ENCODE results near the gene MPP1. TPM values are rescaled to one million over a fixed set of nuclear protein-coding genes. Genes with fewer than 3 reads are reported as not detected.

The MPP1 gene
- total RNA-seq, 1 donor: 23.3 TPM

GRCh38 chrX:154791467-154791866 lies 13.8 kb downstream of the MPP1 start:
- TF ChIP-seq CTCF (IDR thresholded peaks at IDR 0.05; ENCODE audit: insufficient read depth, low read length): no peak
- no peak overlapping the region for H3K4me3 ChIP-seq (ENCODE audit: low read depth, low read length)
- no peak for DNase-seq (ENCODE audit: low read depth)

GRCh38 chrX:154785716-154786115 lies 19.6 kb downstream of the MPP1 start:
- no peak overlapping the region for H3K4me3 ChIP-seq (ENCODE audit: low read depth, low read length)
- peak; percentile 43 for DNase-seq (ENCODE audit: low read depth)
- no peak for TF ChIP-seq CTCF (IDR thresholded peaks at IDR 0.05; ENCODE audit: insufficient read depth, low read length)

GRCh38 chrX:154784149-154784995 lies 20.9 kb downstream of the MPP1 start:
- TF ChIP-seq CTCF (IDR thresholded peaks at IDR 0.05; ENCODE audit: insufficient read depth, low read length): no peak
- no peak overlapping the region for H3K4me3 ChIP-seq (ENCODE audit: low read depth, low read length)
- no peak for DNase-seq (ENCODE audit: low read depth)

GRCh38 chrX:154780968-154781367 lies 24.3 kb downstream of the MPP1 start:
- no peak for TF ChIP-seq CTCF (IDR thresholded peaks at IDR 0.05; ENCODE audit: insufficient read depth, low read length)

GRCh38 chrX:154779261-154779660 lies 26.0 kb downstream of the MPP1 start:
- peak; percentile 39 for DNase-seq (ENCODE audit: low read depth)
- no peak overlapping the region for H3K4me3 ChIP-seq (ENCODE audit: low read depth, low read length)
- TF ChIP-seq CTCF (IDR thresholded peaks at IDR 0.05; ENCODE audit: insufficient read depth, low read length): no peak

More at GRCh38 chrX:154780968-154781367, 24.3 kb downstream of the MPP1 start:
- DNase-seq (ENCODE audit: low read depth): no peak
- H3K4me3 ChIP-seq (ENCODE audit: low read depth, low read length): no peak overlapping the region

- DNase-seq (ENCODE audit: low read depth): no peak
- H3K4me3 ChIP-seq (ENCODE audit: low read depth, low read length): no peak overlapping the region
- no peak for TF ChIP-seq CTCF (IDR thresholded peaks at IDR 0.05; ENCODE audit: insufficient read depth, low read length)
These were observed 28.5 kb downstream of the MPP1 start for GRCh38 chrX:154776753-154777152.
